KG1 (cell line): Measurements from ENCODE around the gene TMEM259.

Experiments used
- DNase-seq: peaks from one replicate; lab custom pipeline; 2025; lab: John Stamatoyannopoulos, UW

Gene TMEM259

DNA sequence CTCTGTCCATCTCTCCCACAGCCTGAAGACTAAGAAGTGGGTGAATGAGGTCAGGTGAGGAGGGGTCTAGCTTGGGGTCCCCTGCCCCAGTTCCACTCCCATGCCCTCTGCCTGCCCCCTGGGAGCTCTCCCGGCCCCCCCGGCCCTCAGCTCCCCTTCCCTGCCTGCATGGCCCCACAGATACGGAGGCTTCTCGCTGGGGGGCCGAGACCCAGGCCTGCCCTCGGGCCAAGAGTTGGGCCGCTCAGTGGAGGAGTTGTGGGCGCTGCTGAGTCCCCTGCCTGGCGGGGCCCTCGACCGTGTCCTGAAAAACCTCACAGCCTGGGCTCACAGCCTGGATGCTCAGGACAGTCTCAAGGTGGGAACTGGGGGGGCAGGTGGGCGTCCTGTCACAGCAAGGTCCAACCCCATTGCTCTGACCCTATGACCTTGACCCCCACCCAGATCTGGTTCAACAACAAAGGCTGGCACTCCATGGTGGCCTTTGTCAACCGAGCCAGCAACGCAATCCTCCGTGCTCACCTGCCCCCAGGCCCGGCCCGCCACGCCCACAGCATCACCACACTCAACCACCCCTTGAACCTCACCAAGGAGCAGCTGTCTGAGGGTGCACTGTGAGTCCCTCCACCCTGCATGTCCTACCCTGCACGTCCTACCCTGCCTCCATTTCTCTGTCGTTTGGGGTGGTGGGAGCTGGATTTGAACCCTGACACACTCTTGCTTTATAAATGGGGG, 35.1 kb upstream of the TMEM259 start:
- DNase-seq: no peak

DNA sequence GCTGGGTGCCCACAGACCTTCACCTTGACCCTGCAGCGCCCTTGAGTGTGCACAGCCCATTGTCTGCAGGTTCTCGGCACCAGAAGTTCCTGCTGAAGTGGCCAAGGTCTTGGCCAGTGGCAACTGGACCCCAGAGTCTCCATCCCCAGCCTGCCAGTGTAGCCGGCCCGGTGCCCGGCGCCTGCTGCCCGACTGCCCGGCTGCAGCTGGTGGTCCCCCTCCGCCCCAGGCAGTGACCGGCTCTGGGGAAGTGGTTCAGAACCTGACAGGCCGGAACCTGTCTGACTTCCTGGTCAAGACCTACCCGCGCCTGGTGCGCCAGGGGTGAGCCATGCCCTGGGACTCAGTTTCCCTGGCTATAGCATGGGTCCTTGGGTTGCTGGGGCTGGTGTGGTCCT, 34.1 kb upstream of the TMEM259 start:
- no peak for DNase-seq

DNA sequence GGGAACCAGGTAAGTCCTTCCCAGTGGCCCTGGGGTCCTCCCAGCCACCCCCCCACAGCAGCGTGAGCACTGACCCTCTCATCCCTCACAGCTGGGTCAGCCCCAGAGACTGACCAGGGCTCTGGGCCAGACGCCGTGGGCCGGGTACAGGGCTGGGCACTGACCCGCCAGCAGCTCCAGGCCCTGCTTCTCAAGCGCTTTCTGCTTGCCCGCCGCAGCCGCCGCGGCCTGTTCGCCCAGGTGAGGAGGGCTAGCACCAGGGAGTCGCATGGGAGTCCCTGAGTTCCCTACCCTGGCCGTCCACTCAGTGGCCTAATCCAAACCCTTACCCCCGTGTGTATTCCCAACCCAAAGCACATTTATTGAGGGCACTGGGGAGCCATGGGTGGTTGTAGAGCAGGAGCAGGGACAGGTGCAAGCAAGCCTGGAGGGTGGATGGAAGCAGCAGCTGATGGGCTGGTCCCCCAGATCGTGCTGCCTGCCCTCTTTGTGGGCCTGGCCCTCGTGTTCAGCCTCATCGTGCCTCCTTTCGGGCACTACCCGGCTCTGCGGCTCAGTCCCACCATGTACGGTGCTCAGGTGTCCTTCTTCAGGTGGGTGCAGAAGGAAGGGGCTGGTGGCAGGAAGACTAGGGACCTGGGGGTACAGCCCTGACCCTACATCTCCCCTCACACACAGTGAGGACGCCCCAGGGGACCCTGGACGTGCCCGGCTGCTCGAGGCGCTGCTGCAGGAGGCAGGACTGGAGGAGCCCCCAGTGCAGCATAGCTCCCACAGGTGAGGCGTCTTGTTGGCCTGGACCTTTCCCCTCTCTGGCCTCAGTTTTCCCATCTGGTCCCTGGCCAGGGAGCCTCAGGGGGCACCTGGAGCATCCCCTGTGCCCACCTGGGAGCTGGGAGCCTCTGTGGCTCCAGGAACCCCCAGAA, 33.4 kb upstream of the TMEM259 start:
- DNase-seq: no peak

DNA sequence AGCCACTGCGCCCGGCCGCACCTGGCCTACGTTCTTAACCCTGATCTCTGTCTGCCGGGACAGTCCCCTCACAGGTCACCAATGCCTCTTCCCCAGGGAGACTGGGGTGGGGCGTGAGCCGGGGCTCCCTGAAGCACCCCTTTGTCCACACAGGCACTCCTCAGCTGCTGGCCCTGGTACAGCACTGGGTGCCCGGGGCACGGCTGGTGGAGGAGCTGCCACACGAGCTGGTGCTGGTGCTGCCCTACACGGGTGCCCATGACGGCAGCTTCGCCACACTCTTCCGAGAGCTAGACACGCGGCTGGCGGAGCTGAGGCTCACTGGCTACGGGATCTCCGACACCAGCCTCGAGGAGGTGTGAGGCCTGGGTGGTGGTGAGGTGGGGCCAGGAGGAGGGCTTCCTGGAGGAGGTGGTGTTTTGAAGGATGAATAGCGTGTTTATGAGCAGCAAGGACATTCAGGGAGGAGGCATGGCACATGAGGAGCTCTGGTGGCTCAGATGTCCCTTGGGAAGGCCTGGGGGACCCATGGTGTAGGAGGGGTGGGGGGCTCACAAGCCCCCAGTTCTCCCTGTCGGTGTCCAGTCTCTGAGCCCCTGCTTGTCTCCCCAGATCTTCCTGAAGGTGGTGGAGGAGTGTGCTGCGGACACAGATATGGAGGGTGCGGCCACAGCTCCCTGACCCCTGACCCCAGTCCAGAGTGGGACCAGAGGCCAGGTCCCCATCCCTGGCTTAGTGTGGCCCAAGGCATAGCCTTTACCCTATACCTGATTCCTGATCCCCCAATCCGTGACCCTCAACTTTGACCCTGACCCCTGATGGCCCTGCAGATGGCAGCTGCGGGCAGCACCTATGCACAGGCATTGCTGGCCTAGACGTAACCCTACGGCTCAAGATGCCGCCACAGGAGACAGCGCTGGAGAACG, 32.5 kb upstream of the TMEM259 start:
- DNase-seq: no peak

DNA sequence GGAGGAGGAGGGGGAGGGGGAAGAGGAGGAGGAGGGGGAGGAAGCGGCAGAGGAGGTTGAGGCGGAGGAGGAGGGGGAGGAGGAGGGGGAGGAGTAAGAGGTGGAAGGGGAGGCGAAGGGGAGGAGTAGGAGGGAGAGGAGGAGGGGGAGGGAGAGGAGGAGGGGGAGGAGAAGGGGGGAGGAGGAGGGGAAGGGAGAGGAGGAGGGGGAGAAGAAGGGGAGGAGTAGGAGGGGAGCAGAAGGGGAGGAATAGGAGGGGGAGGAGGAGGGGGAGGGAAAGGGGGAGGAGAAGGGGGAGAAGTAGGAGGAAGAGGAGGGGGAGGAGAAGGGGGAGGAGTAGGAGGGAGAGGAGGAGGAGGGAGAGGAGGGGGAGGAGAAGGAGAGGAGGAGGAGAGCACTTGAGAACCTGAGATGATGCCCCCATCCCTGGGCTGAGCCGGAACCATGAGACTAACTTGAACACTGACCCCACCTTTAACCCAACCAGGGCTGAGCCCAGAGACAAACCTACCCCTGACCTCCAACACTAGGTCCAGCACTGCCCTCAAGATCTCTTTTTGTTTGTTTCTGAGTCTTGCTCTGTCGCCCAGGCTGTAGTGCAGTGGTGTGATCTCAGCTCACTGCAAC, 31.5 kb upstream of the TMEM259 start:
- DNase-seq: no peak

DNA sequence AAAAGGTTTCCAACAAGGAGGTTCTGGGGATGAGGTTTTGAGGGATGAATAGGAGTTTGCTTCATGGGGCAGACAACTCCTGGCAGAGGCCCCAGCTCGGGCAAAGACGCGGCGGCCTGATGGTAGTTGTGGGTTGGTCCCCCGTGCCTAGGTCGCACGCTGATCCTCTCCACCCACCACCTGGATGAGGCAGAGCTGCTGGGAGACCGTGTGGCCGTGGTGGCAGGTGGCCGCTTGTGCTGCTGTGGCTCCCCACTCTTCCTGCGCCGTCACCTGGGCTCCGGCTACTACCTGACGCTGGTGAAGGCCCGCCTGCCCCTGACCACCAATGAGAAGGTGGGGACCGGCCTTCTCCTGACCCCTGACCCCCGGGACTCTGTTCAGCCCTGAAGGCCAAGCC, 30.9 kb upstream of the TMEM259 start:
- DNase-seq: no peak

DNA sequence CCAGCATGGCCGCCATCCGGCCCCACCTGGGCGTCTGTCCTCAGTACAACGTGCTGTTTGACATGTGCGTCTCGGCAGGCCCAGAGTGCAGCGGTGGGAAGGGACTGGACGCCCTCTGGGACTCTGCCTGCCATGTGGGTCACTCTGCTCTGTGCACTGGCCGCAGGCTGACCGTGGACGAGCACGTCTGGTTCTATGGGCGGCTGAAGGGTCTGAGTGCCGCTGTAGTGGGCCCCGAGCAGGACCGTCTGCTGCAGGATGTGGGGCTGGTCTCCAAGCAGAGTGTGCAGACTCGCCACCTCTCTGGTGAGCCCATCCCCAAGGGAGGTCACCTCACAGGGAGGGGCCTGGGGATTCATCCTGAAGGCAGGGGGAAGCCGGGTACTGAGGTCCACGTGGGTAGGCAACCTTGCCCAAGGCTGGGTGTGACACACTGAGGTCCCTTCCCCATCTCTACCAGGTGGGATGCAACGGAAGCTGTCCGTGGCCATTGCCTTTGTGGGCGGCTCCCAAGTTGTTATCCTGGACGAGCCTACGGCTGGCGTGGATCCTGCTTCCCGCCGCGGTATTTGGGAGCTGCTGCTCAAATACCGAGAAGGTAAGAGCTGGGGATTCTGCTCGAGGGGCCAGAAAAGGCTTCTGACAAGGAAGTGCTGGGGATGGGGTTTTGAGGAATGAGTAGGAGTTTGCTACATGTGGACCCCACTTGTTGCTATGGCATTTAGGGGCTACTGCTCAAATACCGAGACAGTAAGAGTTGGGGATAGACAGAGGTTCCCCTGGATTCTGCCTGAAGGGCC, 30.3 kb upstream of the TMEM259 start:
- DNase-seq: no peak

DNA sequence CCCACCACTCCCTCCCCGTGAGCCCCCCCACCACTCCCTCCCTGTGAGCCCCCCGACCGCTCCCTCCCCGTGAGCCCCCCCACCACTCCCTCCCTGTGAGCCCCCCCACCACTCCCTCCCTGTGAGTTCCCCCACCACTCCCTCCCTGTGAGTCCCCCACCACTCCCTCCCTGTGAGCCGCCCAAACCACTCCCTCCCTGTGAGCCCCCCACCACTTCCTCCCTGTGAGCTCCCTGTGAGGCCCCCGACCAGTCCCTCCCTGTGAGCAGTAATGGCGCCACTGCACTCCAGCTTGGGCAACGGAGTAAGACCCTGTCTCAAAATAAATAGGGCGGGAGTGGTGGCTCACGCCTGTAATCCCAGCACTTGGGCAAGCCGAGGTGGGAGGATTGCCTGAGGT, 28.9 kb upstream of the TMEM259 start:
- DNase-seq: no peak

DNA sequence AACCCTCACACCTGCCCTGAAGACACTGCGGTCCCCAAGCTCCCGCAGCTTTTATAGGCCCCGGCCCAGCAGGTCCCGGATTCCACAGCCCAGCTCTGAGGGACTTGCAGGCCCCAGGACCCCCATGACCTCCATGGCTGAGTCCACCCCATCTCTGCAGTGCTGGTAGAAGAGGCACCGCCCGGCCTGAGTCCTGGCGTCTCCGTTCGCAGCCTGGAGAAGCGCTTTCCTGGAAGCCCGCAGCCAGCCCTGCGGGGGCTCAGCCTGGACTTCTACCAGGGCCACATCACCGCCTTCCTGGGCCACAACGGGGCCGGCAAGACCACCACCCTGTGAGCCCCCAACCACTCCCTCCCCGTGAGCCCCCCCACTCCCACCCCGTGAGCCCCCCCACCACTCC, 28.2 kb upstream of the TMEM259 start:
- DNase-seq: no peak

DNA sequence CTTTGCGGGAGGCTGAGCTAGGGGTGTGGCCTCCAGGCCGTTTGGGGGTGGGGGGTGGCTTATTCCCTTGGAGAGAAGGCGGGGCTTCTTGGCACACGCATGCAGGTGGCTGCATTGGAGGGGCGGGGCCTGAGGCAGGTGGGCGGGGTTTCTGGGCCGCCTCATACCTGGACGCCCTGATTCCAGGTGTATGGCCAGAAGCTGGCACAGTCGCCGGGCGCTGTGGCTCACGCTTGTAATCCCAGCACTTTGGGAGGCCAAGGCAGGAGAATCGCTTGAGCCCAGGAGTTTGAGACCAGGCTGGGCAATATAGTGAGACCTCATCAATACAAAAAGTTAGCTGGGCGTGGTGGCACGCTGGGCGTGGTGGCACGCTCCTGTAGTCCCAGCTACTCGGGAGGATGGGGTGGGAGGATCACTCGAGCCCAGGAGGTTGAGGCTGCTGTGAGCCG, 26.8 kb upstream of the TMEM259 start:
- DNase-seq: no peak

DNA sequence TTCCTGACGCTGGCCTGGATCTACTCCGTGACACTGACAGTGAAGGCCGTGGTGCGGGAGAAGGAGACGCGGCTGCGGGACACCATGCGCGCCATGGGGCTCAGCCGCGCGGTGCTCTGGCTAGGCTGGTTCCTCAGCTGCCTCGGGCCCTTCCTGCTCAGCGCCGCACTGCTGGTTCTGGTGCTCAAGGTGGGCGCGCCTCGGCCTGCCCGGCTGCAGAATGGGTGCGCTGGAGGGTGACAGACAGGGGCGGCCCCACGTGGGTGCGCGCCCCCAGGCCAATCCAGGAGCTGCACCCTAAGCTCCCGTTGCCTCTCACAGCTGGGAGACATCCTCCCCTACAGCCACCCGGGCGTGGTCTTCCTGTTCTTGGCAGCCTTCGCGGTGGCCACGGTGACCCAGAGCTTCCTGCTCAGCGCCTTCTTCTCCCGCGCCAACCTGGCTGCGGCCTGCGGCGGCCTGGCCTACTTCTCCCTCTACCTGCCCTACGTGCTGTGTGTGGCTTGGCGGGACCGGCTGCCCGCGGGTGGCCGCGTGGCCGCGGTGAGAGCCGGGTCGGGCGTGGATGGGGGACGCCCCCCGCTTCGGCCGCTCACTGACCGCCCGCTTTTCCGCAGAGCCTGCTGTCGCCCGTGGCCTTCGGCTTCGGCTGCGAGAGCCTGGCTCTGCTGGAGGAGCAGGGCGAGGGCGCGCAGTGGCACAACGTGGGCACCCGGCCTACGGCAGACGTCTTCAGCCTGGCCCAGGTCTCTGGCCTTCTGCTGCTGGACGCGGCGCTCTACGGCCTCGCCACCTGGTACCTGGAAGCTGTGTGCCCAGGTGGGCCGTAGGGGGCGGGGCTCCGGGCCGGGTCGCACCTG, 26.1 kb upstream of the TMEM259 start:
- DNase-seq: no peak

DNA sequence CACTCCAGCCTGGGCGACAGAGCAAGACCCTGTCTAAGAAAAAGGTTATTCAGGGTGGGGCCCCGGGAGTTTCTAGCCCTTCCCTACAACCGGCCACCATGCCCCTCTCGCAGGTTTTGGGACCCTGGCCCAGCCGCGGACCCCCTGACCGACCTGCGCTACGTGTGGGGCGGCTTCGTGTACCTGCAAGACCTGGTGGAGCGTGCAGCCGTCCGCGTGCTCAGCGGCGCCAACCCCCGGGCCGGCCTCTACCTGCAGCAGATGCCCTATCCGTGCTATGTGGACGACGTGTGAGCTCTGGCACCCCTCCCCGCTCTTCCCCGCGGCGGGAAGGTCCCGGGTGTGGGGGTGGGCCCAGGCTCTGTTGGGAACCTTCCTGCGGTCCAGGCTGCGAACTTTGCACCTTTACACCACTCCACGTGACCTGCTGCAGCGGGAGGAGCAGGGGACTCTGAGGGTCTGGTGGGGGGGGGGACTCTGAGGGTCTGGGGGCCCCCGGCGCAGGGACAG, 25.2 kb upstream of the TMEM259 start:
- DNase-seq: no peak

DNA sequence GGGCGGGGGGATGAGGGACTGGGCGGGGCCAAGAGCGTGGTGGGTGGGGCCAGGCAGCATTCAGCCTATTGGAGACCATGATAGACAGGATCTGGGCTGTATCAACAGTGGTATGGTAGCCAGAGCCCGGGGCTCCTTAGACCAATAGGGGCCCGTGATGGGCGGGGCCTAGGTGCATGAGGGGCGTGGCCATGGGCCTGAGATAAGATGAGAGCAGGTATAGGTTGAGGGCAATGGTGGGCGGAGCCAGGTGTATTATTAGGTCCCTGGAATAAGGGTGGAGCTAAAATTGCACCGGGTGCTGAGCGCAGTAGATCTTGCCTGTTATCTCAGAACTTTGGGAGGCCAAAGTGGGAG, 24.3 kb upstream of the TMEM259 start:
- no peak for DNase-seq

DNA sequence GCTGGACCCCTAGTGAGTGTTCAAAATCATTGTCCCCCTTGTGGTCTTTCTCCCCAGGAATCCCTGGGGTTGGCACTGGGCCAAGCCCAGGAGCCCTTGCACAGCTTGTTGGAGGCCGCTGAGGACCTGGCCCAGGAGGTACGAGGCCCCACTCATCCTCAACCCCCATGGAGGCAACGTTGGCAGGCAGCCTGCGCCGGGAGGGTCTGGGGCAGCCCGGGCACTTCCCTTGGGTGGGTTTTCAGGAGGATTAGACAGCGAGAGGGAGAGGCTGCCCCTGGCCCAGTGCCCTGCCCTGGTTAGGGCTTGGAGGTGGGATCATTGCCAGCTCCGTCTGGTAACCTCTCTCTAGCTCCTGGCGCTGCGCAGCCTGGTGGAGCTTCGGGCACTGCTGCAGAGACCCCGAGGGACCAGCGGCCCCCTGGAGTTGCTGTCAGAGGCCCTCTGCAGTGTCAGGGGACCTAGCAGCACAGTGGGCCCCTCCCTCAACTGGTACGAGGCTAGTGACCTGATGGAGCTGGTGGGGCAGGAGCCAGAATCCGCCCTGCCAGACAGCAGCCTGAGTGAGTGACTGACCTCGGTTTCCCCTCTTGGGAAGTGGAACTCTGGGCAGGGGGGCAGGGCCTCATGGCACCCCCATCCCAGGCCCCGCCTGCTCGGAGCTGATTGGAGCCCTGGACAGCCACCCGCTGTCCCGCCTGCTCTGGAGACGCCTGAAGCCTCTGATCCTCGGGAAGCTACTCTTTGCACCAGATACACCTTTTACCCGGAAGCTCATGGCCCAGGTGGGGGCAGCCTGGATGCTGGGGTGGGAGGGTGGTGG, 22.0 kb upstream of the TMEM259 start:
- no peak for DNase-seq

DNA sequence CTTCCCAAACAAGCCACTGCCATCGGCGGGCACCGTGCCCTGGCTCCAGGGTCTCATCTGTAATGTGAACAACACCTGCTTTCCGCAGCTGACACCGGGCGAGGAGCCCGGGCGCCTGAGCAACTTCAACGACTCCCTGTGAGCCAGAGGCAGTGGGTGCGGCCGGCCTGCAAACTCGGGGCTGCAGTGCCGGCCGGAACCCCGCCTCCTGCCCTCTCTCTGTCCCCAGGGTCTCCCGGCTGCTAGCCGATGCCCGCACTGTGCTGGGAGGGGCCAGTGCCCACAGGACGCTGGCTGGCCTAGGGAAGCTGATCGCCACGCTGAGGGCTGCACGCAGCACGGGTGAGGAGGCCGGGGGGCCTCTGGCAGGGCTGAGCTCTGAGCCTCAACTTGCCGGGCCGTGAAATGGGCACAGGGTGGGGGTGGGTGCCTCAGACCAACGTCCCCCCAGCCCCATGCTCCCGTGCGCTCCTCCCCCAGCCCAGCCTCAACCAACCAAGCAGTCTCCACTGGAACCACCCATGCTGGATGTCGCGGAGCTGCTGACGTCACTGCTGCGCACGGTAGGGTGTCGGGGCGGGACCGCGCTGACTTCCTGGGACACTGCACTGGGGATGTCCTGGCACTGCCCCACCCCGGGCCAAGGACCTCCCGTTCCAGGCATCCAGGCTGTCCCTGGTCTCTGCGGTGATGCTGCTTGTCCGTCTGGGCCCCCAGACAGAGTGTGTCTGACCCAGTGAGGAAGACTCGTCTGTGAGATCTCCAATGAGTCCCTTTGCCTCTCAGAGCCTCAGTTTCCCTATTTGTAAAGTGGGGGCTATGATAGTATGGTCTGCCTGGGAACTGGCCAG, 21.1 kb upstream of the TMEM259 start:
- DNase-seq: no peak

DNA sequence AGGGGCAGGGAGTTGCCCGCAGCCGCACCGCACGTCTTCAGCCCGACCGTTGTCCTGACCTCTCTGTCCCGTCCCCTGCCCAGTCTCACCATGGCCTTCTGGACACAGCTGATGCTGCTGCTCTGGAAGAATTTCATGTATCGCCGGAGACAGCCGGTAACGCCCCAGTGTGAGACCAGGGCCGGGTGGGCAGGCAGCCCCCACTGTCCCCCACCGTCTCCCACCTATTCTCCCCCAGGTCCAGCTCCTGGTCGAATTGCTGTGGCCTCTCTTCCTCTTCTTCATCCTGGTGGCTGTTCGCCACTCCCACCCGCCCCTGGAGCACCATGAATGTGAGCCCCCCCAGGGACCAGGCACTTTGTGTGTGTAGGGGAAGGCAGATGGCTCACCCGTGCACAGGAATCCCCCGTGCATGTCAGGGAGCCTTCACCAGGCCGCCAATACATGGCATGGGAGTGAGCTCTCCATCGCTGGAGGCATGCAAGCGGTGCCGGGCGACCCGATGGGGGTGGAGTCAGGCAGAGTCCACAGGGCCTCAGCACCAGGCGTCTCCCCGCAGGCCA, 20.4 kb upstream of the TMEM259 start:
- DNase-seq: no peak

DNA sequence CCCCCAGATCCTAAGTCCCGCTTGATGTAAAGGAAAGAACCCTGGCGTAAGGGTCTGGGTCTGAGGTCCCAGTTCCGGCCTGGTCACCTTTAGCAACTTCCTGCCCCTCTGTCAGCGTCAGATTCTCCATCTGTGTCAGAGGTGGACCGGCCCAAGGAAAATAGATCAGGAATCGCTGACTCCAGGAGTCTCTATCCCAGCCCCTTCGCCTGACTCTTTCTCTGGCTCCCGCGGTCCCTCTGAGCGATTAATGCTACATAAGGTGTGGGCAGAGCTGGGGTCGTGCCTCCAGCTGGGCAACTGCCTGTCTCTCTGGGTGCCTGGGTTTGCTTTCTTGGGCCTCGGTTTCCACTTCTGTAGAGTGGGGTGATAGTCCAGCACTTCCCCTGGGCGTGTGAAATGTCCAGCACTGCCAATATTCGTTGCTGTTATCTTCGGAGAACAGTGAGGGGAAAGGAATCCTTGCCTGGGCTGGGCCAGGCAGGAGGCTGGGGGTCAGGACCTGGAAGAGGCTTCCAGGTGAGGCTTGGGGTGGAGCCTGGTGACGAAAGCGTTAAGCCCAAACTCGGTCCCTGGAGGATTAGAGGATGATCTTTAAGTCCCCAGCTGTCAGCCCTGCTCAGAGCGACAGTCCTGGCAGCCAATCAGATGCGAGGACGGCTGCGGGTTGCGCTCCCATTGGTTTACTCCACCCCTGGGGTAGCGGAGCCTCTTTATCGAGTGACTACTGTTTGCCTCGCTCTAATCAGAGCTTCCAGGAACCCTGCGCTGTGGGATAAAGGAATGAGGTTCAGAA, 19.8 kb upstream of the TMEM259 start:
- DNase-seq: peak; percentile 34
